Left lobe of liver (tissue), 1 donor: ENCODE results near the gene MYT1. TPM values are rescaled to one million over a fixed set of nuclear protein-coding genes. Genes with fewer than 3 reads are reported as not detected.

Source experiments
- total RNA-seq: library from RNA; stranded (reverse); gene quantifications from one replicate; pipeline ENCODE4 v1.2.1, GENCODE V29; 2021
- donor health status: DM: no; HTN: yes; CAD: no.

MYT1 gene
- total RNA-seq, 1 donor from 2014 or later, result not detected

Other genes with a start within 250 kb of the MYT1 start
- gene UCKL1, start 208.0 kb upstream of the MYT1 start, total RNA-seq, result 20.2 TPM
- gene ZNF512B, start 194.5 kb upstream of the MYT1 start, total RNA-seq, result 21.4 TPM
- gene SAMD10, start 184.8 kb upstream of the MYT1 start, total RNA-seq, result 3.5 TPM
- gene PRPF6, start 183.3 kb upstream of the MYT1 start, total RNA-seq, result 24.2 TPM
- 0.68 TPM for gene C20orf204, start 128.3 kb upstream of the MYT1 start, total RNA-seq
- 8.1 TPM for gene SOX18, start 114.8 kb upstream of the MYT1 start, total RNA-seq
- 49.2 TPM for gene TCEA2, start 101.3 kb upstream of the MYT1 start, total RNA-seq
- 4.6 TPM for gene RGS19, start 84.9 kb upstream of the MYT1 start, total RNA-seq
- 0.15 TPM for gene OPRL1, start 84.4 kb upstream of the MYT1 start, total RNA-seq
- gene LKAAEAR1, start 80.1 kb upstream of the MYT1 start, total RNA-seq, result not detected
- not detected for gene NPBWR2, start 56.9 kb upstream of the MYT1 start, total RNA-seq
- gene PCMTD2, start 91.3 kb downstream of the MYT1 start, total RNA-seq, result 29.3 TPM